GM19099 (cell line): ENCODE data around the gene DENND4A.

Experiments
- POLR2A ChIP-seq: IDR thresholded peaks from 3 replicates; pipeline ENCODE4 v1.6.1; 2011; ENCODE audit warnings: low read depth; ENCODE audit not compliant: insufficient read length; ENCODE audit errors: extremely low read depth

The DENND4A gene

GRCh38 chr15:65618560-65619109, 173.5 kb downstream of the DENND4A start:
- no peak for TF ChIP-seq POLR2A

GRCh38 chr15:65612949-65613744, 178.9 kb downstream of the DENND4A start:
- no peak for TF ChIP-seq POLR2A

- TF ChIP-seq POLR2A = no peak
Observed at GRCh38 chr15:65612616-65612946, 179.5 kb downstream of the DENND4A start.

DNA sequence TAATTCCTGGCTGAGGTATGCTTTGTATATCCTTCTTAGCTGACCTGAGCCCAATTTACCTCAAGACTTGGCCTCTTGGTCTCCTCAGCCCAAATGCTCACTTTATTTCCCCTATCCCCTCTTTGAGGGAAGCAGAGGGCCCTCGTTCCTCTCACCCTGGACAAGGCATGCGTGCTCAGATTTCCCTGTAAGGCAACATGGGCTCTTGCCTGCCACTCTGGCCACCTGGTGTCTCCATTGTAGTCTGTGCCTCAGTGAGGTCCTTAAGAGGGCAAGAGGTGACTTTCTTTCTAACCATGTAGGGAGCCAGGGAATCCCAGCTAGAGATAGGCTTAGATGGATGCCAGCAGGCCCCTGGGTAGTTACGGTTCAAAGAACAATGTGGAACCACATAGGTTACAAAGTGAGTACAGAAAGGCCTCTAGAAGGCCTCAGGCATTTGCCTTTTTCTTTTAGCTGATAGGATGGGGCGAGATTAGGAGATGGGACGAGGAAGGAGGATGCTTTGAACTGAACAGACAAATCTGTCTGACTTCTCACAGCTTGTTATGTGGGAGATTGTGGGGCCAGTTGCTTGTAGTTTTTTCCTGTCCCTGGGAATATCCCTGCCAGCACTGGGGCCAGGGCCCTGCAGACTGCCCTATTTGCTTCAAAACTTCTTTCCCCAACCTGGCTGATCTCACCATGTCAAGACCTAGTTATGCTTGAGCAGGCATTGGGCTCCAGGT, 180.0 kb downstream of the DENND4A start:
- TF ChIP-seq POLR2A = no peak

GRCh38 chr15:65610871-65611718, 181.0 kb downstream of the DENND4A start, which contains the start of gene INTS14:
TSS of gene INTS14 (minus strand) at chr15:65611131. CDS start at chr15:65607380, 3,751 bp downstream.
- peak; percentile 88 for TF ChIP-seq POLR2A
